Measurements from ENCODE around the gene TEX38.

Gene TEX38

GRCh38 chr1:46671554-46671953 lies at the start of gene TEX38:
Gene TEX38 (plus strand): TSS chr1:46671854. CDS start chr1:46671935, 81 bp downstream.
- H3K9me3 ChIP-seq (ENCODE audit: control insufficient read depth, low read length) = no peaks in the 10 kb centered on the region
- no peak within 1 kb of the TSS for H3K9ac ChIP-seq (ENCODE audit: low read length)
- peaks cover 12% of the 10 kb centered on the region for H3K36me3 ChIP-seq (ENCODE audit: control insufficient read depth, insufficient read depth, low read length)
- H3K27me3 ChIP-seq (ENCODE audit: control insufficient read depth, insufficient read depth, low read length) = no peaks in the 10 kb centered on the region
- H3K4me1 ChIP-seq (ENCODE audit: control insufficient read depth, insufficient read depth, low read length) = peaks cover 14% of the 10 kb centered on the region
- no peak within 1 kb of the TSS for H3K4me3 ChIP-seq (ENCODE audit: low read length)

GRCh38 chr1:46621930-46622329 lies 49.7 kb upstream of the TEX38 start:
- H3K9me3 ChIP-seq (ENCODE audit: control insufficient read depth, low read length) = no peaks in the 10 kb centered on the region
- H3K9ac ChIP-seq (ENCODE audit: low read length) = no peak overlapping the region
- no peaks in the 10 kb centered on the region for H3K4me1 ChIP-seq (ENCODE audit: control insufficient read depth, insufficient read depth, low read length)
- no peak overlapping the region for H3K4me3 ChIP-seq (ENCODE audit: low read length)
- H3K27me3 ChIP-seq (ENCODE audit: control insufficient read depth, insufficient read depth, low read length) = no peaks in the 10 kb centered on the region
- no peaks in the 10 kb centered on the region for H3K36me3 ChIP-seq (ENCODE audit: control insufficient read depth, insufficient read depth, low read length)

- Histone ChIP-seq H3K9me3 (ENCODE audit: control insufficient read depth, low read length) (no peaks in the 10 kb centered on the region), H3K27me3 (ENCODE audit: control insufficient read depth, insufficient read depth, low read length) (no peaks in the 10 kb centered on the region), H3K4me1 (ENCODE audit: control insufficient read depth, insufficient read depth, low read length) (no peaks in the 10 kb centered on the region), H3K36me3 (ENCODE audit: control insufficient read depth, insufficient read depth, low read length) (no peaks in the 10 kb centered on the region), H3K9ac (ENCODE audit: low read length) (no peak overlapping the region), H3K4me3 (ENCODE audit: low read length) (no peak overlapping the region)
These were observed 49.3 kb upstream of the TEX38 start for GRCh38 chr1:46622344-46622743.

GRCh38 chr1:46623743-46624644 lies 47.7 kb upstream of the TEX38 start:
- Histone ChIP-seq H3K36me3 (ENCODE audit: control insufficient read depth, insufficient read depth, low read length) (no peaks in the 10 kb centered on the region), H3K4me1 (ENCODE audit: control insufficient read depth, insufficient read depth, low read length) (no peaks in the 10 kb centered on the region), H3K27me3 (ENCODE audit: control insufficient read depth, insufficient read depth, low read length) (no peaks in the 10 kb centered on the region), H3K9me3 (ENCODE audit: control insufficient read depth, low read length) (no peaks in the 10 kb centered on the region), H3K9ac (ENCODE audit: low read length) (no peak overlapping the region), H3K4me3 (ENCODE audit: low read length) (no peak overlapping the region)

- Histone ChIP-seq H3K9ac (ENCODE audit: low read length) (no peak overlapping the region), H3K4me3 (ENCODE audit: low read length) (no peak overlapping the region), H3K4me1 (ENCODE audit: control insufficient read depth, insufficient read depth, low read length) (no peaks in the 10 kb centered on the region), H3K27me3 (ENCODE audit: control insufficient read depth, insufficient read depth, low read length) (no peaks in the 10 kb centered on the region), H3K9me3 (ENCODE audit: control insufficient read depth, low read length) (no peaks in the 10 kb centered on the region), H3K36me3 (ENCODE audit: control insufficient read depth, insufficient read depth, low read length) (peaks cover 5% of the 10 kb centered on the region)
These were observed 40.9 kb upstream of the TEX38 start for GRCh38 chr1:46630719-46631118.

GRCh38 chr1:46635205-46635604 lies 36.4 kb upstream of the TEX38 start:
- H3K4me1 ChIP-seq (ENCODE audit: control insufficient read depth, insufficient read depth, low read length) = peaks cover 5% of the 10 kb centered on the region
- no peaks in the 10 kb centered on the region for H3K27me3 ChIP-seq (ENCODE audit: control insufficient read depth, insufficient read depth, low read length)
- H3K9me3 ChIP-seq (ENCODE audit: control insufficient read depth, low read length) = no peaks in the 10 kb centered on the region
- peaks cover 5% of the 10 kb centered on the region for H3K36me3 ChIP-seq (ENCODE audit: control insufficient read depth, insufficient read depth, low read length)
- no peak overlapping the region for H3K9ac ChIP-seq (ENCODE audit: low read length)
- H3K4me3 ChIP-seq (ENCODE audit: low read length) = no peak overlapping the region

- no peak overlapping the region for H3K4me3 ChIP-seq (ENCODE audit: low read length)
- no peaks in the 10 kb centered on the region for H3K9me3 ChIP-seq (ENCODE audit: control insufficient read depth, low read length)
- peaks cover 5% of the 10 kb centered on the region for H3K4me1 ChIP-seq (ENCODE audit: control insufficient read depth, insufficient read depth, low read length)
- H3K27me3 ChIP-seq (ENCODE audit: control insufficient read depth, insufficient read depth, low read length) = no peaks in the 10 kb centered on the region
- no peaks in the 10 kb centered on the region for H3K36me3 ChIP-seq (ENCODE audit: control insufficient read depth, insufficient read depth, low read length)
- H3K9ac ChIP-seq (ENCODE audit: low read length) = no peak overlapping the region
These were observed 34.1 kb upstream of the TEX38 start for GRCh38 chr1:46637444-46638083.

- H3K27me3 ChIP-seq (ENCODE audit: control insufficient read depth, insufficient read depth, low read length) = no peaks in the 10 kb centered on the region
- no peaks in the 10 kb centered on the region for H3K36me3 ChIP-seq (ENCODE audit: control insufficient read depth, insufficient read depth, low read length)
- H3K9me3 ChIP-seq (ENCODE audit: control insufficient read depth, low read length) = no peaks in the 10 kb centered on the region
- no peak overlapping the region for H3K4me3 ChIP-seq (ENCODE audit: low read length)
- no peak overlapping the region for H3K9ac ChIP-seq (ENCODE audit: low read length)
- peaks cover 5% of the 10 kb centered on the region for H3K4me1 ChIP-seq (ENCODE audit: control insufficient read depth, insufficient read depth, low read length)
These were observed 32.7 kb upstream of the TEX38 start for GRCh38 chr1:46638921-46639320.

- H3K36me3 ChIP-seq (ENCODE audit: control insufficient read depth, insufficient read depth, low read length) = no peaks in the 10 kb centered on the region
- no peaks in the 10 kb centered on the region for H3K27me3 ChIP-seq (ENCODE audit: control insufficient read depth, insufficient read depth, low read length)
- H3K4me1 ChIP-seq (ENCODE audit: control insufficient read depth, insufficient read depth, low read length) = peaks cover 5% of the 10 kb centered on the region
- H3K9ac ChIP-seq (ENCODE audit: low read length) = no peak overlapping the region
- no peaks in the 10 kb centered on the region for H3K9me3 ChIP-seq (ENCODE audit: control insufficient read depth, low read length)
- H3K4me3 ChIP-seq (ENCODE audit: low read length) = no peak overlapping the region
These were observed 32.1 kb upstream of the TEX38 start for GRCh38 chr1:46639547-46639946.

GRCh38 chr1:46642115-46642680 lies 29.5 kb upstream of the TEX38 start:
- H3K4me1 ChIP-seq (ENCODE audit: control insufficient read depth, insufficient read depth, low read length) = peaks cover 5% of the 10 kb centered on the region
- no peak overlapping the region for H3K9ac ChIP-seq (ENCODE audit: low read length)
- no peak overlapping the region for H3K4me3 ChIP-seq (ENCODE audit: low read length)
- H3K27me3 ChIP-seq (ENCODE audit: control insufficient read depth, insufficient read depth, low read length) = no peaks in the 10 kb centered on the region
- H3K36me3 ChIP-seq (ENCODE audit: control insufficient read depth, insufficient read depth, low read length) = no peaks in the 10 kb centered on the region
- H3K9me3 ChIP-seq (ENCODE audit: control insufficient read depth, low read length) = no peaks in the 10 kb centered on the region

- Histone ChIP-seq H3K9me3 (ENCODE audit: control insufficient read depth, low read length) (no peaks in the 10 kb centered on the region), H3K27me3 (ENCODE audit: control insufficient read depth, insufficient read depth, low read length) (no peaks in the 10 kb centered on the region), H3K4me1 (ENCODE audit: control insufficient read depth, insufficient read depth, low read length) (peaks cover 5% of the 10 kb centered on the region), H3K4me3 (ENCODE audit: low read length) (no peak overlapping the region), H3K9ac (ENCODE audit: low read length) (no peak overlapping the region), H3K36me3 (ENCODE audit: control insufficient read depth, insufficient read depth, low read length) (no peaks in the 10 kb centered on the region)
These were observed 28.3 kb upstream of the TEX38 start for GRCh38 chr1:46643368-46643775.

- H3K4me1 ChIP-seq (ENCODE audit: control insufficient read depth, insufficient read depth, low read length) = no peaks in the 10 kb centered on the region
These were observed 25.8 kb upstream of the TEX38 start for GRCh38 chr1:46645815-46646214.

More at GRCh38 chr1:46645815-46646214, 25.8 kb upstream of the TEX38 start:
- Histone ChIP-seq H3K27me3 (ENCODE audit: control insufficient read depth, insufficient read depth, low read length) (no peaks in the 10 kb centered on the region), H3K9me3 (ENCODE audit: control insufficient read depth, low read length) (no peaks in the 10 kb centered on the region), H3K9ac (ENCODE audit: low read length) (no peak overlapping the region), H3K36me3 (ENCODE audit: control insufficient read depth, insufficient read depth, low read length) (no peaks in the 10 kb centered on the region), H3K4me3 (ENCODE audit: low read length) (no peak overlapping the region)
